ENCODE results near the gene CAMTA1.

CAMTA1 gene

GRCh38 chr1:6960291-6960811 lies 175.1 kb downstream of the CAMTA1 start:
- DNase-seq (ENCODE audit: low read depth): no peak
- H3K4me3 ChIP-seq (ENCODE audit: low read depth, low read length): no peak overlapping the region
- TF ChIP-seq, protein P1, sequence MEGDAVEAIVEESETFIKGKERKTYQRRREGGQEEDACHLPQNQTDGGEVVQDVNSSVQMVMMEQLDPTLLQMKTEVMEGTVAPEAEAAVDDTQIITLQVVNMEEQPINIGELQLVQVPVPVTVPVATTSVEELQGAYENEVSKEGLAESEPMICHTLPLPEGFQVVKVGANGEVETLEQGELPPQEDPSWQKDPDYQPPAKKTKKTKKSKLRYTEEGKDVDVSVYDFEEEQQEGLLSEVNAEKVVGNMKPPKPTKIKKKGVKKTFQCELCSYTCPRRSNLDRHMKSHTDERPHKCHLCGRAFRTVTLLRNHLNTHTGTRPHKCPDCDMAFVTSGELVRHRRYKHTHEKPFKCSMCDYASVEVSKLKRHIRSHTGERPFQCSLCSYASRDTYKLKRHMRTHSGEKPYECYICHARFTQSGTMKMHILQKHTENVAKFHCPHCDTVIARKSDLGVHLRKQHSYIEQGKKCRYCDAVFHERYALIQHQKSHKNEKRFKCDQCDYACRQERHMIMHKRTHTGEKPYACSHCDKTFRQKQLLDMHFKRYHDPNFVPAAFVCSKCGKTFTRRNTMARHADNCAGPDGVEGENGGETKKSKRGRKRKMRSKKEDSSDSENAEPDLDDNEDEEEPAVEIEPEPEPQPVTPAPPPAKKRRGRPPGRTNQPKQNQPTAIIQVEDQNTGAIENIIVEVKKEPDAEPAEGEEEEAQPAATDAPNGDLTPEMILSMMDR (IDR thresholded peaks at IDR 0.05; ENCODE audit: low read depth, low read length, missing control alignments): no peak

GRCh38 chr1:6960860-6961259 lies 175.6 kb downstream of the CAMTA1 start:
- TF ChIP-seq, protein P1 (IDR thresholded peaks at IDR 0.05; ENCODE audit: low read depth, low read length, missing control alignments): no peak
- H3K4me3 ChIP-seq (ENCODE audit: low read depth, low read length): no peak overlapping the region
- no peak for DNase-seq (ENCODE audit: low read depth)

DNA sequence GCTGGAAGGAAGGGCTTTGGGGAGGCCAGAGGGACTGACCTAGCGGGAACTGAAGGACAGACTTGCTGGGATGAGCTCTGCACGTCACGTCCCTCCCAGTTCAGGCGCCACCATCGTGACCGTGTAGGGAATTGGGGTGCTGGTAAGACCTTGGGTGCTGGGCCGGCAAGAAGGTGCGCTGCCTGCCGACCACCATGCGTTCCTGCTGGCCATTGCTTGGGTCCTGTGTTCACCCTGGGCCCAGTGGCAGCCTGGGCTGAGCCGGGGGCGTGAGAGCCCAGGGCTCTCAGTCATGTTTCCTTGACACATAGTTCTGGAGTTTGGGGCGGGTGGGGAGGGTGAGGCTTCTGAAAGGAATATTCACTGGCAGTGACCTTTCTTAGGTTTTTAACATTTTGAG lies 176.0 kb downstream of the CAMTA1 start:
- H3K4me3 ChIP-seq (ENCODE audit: low read depth, low read length): no peak overlapping the region
- TF ChIP-seq, protein P1 (IDR thresholded peaks at IDR 0.05; ENCODE audit: low read depth, low read length, missing control alignments): no peak
- DNase-seq (ENCODE audit: low read depth): no peak

- H3K4me3 ChIP-seq (ENCODE audit: low read depth, low read length): no peak overlapping the region
- TF ChIP-seq, protein P1 (IDR thresholded peaks at IDR 0.05; ENCODE audit: low read depth, low read length, missing control alignments): no peak
- no peak for DNase-seq (ENCODE audit: low read depth)
Measured at GRCh38 chr1:6961905-6962477, 176.7 kb downstream of the CAMTA1 start.

- H3K4me3 ChIP-seq (ENCODE audit: low read depth, low read length): no peak overlapping the region
- TF ChIP-seq, protein P1 (IDR thresholded peaks at IDR 0.05; ENCODE audit: low read depth, low read length, missing control alignments): no peak
- no peak for DNase-seq (ENCODE audit: low read depth)
Measured at GRCh38 chr1:6962478-6962995, 177.3 kb downstream of the CAMTA1 start.

- H3K4me3 ChIP-seq (ENCODE audit: low read depth, low read length): no peak overlapping the region
- no peak for DNase-seq (ENCODE audit: low read depth)
- TF ChIP-seq, protein P1 (IDR thresholded peaks at IDR 0.05; ENCODE audit: low read depth, low read length, missing control alignments): no peak
Measured at GRCh38 chr1:6962996-6963911, 178.0 kb downstream of the CAMTA1 start.

Measured in GM12864 (cell line).